Suppressor macrophage treated with lipopolysaccharide for 4 hours (primary cell): ENCODE results near the gene PCSK2.
A peak's percentile ranks its signal among the peaks of the same experiment; 100 is the strongest.

Source experiments
- DNase-seq: peaks from one replicate; pipeline ENCODE4 v3.0.0-alpha.2; 2020

Gene PCSK2

GRCh38 chr20:17343656-17344452 is 117.0 kb downstream of the PCSK2 start:
- no peak for DNase-seq

- DNase-seq: no peak
Observed at GRCh38 chr20:17344790-17345189, 118.0 kb downstream of the PCSK2 start.

DNA sequence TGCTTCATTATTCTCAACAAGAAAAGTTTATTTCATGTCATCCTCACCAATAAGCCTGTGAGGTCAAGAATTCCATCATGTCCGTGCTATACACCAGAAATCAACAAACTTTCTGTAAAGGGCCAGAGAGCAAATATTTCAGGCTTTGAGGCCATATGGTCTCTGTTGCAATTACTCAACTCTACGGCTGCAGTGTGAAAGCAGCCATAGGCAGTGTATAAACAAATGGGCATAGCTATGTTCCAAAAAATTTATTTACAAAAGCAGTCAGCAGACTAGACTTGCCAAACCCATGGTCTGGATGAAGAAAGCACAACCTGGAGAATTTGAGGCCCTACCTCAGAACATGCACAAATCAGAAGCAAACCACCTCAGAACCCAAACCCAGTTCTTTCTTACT is 118.5 kb downstream of the PCSK2 start:
- DNase-seq: no peak

GRCh38 chr20:17350321-17350720 is 123.5 kb downstream of the PCSK2 start:
- no peak for DNase-seq

DNA sequence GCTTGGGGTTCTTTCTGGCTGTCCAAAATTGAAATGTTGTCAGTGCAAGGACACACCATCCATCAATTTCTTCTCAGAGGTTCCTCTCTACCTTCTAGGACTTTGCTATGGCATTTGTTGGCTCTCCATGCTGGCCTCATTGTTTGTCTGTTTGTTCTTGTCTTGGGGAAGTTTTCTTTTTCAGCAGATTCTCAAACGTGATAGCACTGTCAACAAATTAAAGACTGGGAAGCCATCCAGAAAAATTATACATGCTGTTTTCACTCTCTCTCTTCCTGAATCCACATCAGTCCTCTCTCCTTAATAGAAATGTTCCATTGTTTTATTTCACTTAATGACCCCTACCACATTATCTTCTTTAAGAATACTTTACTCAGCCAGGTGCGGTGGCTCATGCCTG is 130.4 kb downstream of the PCSK2 start:
- no peak for DNase-seq

DNA sequence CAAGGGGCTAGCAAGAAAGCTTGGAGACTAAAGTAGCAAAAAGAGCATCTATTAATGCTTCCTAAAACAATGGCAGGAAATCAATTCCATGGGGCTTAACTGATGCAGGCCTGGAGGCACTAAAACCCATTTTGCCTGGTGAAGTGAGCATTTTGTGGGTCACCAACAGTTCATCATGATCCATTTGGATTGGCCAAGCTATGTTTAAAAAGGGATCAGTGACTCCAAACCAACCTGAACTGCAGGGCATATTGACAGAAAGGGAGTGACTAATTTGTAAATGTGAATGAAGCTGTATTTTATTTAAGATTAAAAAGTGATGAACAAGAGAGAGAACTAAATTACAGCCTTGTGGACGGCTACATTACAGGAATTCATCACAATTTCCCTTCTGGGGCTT is 132.0 kb downstream of the PCSK2 start:
- DNase-seq: no peak

- no peak for DNase-seq
Observed at GRCh38 chr20:17364681-17365080, 137.8 kb downstream of the PCSK2 start.

GRCh38 chr20:17365831-17366230 is 139.0 kb downstream of the PCSK2 start:
- DNase-seq: no peak

DNA sequence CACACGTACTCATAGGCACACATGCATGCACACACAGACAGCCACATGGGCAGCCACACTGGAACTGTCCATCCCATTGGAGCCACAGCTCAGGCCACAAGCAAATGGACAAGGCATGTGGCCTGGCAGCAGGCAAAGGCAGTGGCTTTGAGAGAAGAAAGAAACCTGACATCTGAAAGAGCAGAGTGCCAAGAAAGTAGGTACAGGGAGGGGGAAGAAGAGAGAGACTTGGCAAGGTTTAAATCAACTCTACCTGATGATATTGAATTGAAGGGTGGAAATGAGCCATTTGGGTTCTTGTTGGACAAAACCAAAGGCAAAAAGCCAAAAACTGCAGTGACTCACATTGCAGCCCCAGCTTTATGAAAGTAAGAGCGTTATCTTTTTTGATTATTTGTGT is 142.7 kb downstream of the PCSK2 start:
- no peak for DNase-seq

- DNase-seq: no peak
Observed at GRCh38 chr20:17372806-17373440, 146.1 kb downstream of the PCSK2 start.

- DNase-seq: no peak
Observed at GRCh38 chr20:17374086-17374485, 147.2 kb downstream of the PCSK2 start.

DNA sequence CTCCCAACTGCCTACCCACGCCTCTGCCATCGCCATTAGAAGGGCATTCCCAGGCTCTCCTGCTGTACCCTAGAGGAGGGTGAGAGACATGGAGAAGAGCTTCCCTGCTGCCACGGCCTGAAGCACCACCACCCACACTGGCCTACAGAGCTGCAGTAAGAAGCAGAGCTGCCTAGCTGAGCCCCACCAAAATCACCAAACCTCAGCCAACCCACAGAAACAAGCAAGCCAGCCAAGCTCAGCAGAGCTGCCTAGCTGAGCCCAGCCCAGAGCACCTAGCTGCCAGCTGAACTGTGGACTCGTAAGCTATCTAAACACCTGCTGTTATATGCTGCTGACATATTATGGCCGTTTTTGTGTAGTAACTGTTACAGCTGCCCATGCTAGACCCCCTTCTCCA is 149.2 kb downstream of the PCSK2 start:
- no peak for DNase-seq

DNA sequence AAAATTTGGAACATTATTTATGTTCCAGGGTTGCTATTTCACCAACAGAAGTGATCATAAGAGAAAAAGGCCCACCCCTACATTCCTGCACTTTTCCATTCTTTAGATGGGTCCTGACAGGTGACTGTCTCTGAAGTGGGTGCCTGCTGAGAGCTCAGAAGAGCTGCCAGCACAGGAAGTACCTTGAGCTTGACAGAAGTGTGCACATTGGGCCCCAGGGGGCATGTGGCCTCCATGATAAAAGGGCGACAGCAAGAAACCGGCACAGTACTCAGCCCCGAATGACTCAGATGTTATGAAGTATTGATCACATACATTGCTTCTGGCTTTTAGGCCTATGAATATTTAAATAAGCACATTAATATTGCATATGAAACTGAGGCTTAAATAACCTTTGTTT is 150.4 kb downstream of the PCSK2 start:
- DNase-seq: no peak

- DNase-seq: no peak
Observed at GRCh38 chr20:17379651-17380050, 152.8 kb downstream of the PCSK2 start.

- no peak for DNase-seq
Observed at GRCh38 chr20:17380801-17381200, 154.0 kb downstream of the PCSK2 start.

DNA sequence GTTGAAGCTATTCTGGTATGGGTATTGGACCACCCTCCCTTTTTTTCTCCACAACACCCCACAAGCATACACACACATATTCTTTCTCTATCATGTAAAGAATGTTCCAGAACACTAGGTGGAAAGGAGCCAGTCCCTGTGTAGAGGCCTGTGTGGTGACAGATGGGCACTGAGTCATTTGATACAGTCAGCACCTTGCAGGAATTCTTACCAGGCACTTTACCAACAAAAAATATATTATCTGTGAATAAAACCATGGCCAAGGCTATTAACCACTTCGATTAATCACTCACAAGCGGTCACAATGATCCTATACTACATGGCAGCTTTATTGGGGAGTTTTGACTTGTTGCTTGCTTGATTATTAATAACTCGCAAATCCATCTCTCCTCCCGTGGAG is 154.9 kb downstream of the PCSK2 start:
- no peak for DNase-seq

DNA sequence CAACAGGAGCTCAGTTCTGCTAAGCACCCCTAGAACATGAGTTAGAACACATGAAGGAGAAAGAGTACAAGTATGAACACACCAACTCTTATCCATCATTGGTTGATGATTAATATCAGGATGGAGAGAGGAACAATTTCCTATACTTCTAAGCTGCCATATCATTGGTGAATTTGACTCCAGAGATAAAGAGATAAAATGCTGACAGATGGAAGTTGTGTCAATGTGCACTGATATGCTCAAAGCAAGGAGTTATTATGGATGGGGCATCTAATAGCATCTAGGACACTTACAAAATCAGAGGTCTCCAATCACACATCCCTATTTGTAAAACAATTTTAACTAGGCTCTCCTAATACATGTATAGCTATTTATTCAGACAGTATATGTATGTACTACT is 159.0 kb downstream of the PCSK2 start:
- DNase-seq: no peak

- DNase-seq: no peak
Observed at GRCh38 chr20:17390655-17391054, 163.8 kb downstream of the PCSK2 start.

DNA sequence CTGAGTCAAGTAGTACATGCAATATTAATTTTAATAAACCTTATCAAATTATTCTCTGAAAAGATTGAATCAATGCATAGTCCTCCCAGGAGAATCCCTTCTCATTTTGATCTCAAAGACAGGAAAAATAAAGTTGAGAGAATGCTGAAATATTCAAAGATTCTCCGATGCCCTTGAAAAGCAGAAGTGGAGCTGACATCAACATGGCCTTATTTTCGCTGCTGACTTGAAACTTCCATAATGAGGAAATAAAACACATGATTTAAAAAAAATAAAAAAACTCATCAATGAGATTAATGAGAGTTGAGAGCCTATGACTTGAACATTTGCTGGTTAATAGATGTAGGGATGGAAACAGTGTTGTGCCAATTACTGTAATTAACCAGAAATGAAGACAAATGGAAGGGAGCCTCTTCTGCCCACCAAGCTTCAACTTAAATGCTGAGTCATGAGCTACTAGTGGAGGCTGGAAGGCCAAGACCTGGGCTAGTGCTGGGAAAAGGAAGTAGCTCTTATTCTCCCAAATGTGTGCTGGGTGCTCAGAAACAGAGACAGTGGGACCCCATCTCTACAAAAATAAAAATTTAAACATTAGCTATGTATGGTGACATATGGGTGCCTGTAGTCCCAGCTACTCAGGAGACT is 164.4 kb downstream of the PCSK2 start:
- DNase-seq: peak; percentile 28

DNA sequence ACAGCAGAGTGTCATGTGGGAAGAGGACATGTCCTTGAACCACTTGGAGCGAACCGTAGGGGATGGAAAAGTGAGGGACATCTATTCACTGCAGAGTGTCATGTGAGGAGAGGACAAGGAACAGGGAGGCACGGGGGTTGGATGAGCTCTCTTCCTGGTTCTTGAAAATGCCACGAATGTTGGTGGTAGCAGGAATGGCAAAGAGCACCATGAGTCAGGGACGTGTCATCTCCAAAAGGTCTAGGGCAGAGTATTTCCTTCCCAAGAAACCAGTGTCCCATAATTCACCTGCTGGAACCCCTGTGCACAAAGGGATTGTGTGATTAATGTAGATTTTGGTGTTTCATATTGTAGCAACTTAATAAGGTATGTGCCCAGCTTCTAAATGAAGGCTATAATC is 167.6 kb downstream of the PCSK2 start:
- no peak for DNase-seq

- no peak for DNase-seq
Observed at GRCh38 chr20:17395729-17396128, 168.9 kb downstream of the PCSK2 start.

GRCh38 chr20:17399303-17399985 is 172.6 kb downstream of the PCSK2 start:
- no peak for DNase-seq

DNA sequence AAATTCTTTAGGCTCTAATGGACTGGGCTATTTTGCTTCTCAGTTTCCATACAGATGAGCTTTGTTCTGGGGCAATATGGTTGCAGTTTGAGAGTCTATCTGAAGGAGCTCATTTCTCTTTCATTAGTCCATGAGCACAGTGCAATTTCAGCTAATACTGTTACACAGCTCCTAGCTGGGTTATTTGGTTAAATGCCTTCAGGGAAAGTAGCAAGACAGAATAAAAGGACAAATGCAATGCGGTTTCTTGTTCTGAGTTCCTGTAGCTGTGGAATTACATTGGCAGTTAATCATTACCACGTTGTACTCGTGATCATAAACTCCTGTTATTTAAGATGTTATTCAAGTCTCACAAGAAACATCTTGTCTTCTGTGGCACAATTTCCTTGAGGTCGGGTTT is 176.6 kb downstream of the PCSK2 start:
- DNase-seq: no peak
